IMR-90 (cell line): ENCODE data around the gene GATD1. TPM values are rescaled to one million over a fixed set of nuclear protein-coding genes. Genes with fewer than 3 reads are reported as not detected.
A peak's percentile ranks its signal among the peaks of the same experiment; 100 is the strongest.

ENCODE experiments used
- ATAC-seq: fragments of 200-7000 bp; cut with Tn5 transposase; 2 replicates; pipeline ENCODE4 v1.9.1; 2020; ENCODE audit warnings: low read depth, mild to moderate bottlenecking, moderate library complexity
- BruUV-seq: library from RNA; stranded (reverse); fragments of 400-500 nt; replicated peaks from 2 replicates; lab custom pipeline; 2021; lab: Mats Ljungman, UMichigan
- CTCF ChIA-PET: fragments of 300-600 bp; formaldehyde crosslinking; extraction: SDS; loops from one replicate; lab custom pipeline; 2021; ENCODE audit warnings: antibody characterized with exemption; lab: Yijun Ruan, JAX
- POLR2A ChIA-PET: fragments of 300-600 bp; sonication (Branson Sonifier 250); formaldehyde crosslinking; loops from one replicate; lab custom pipeline; 2022; ENCODE audit warnings: antibody characterized with exemption; ENCODE audit not compliant: unreplicated experiment; lab: Charles Lee
- DNase-seq: peaks from one replicate; pipeline ENCODE4 v3.0.0; 2013
- H2AFZ ChIP-seq: replicated peaks from 2 replicates; pipeline ENCODE3; 2013; ENCODE audit warnings: low read length, mild to moderate bottlenecking; ENCODE audit not compliant: poor library complexity
- H2AK5ac ChIP-seq: 2 replicates; pipeline ENCODE4 v1.6.1; 2013; ENCODE audit warnings: low read depth, low read length, inconsistent platforms
- H2AK9ac ChIP-seq: replicated peaks from 2 replicates; pipeline ENCODE3; 2013; ENCODE audit warnings: mild to moderate bottlenecking, low read depth, low read length, moderate library complexity; ENCODE audit not compliant: poor library complexity
- H2BK120ac ChIP-seq: 2 replicates; pipeline ENCODE4 v1.6.1; 2013; ENCODE audit warnings: low read depth, low read length, inconsistent platforms
- H2BK15ac ChIP-seq: 3 replicates; pipeline ENCODE4 v1.6.1; 2013; ENCODE audit warnings: low read depth, low read length, inconsistent platforms
- H2BK20ac ChIP-seq: 2 replicates; pipeline ENCODE4 v1.6.1; 2013; ENCODE audit warnings: low read depth, mild to moderate bottlenecking, inconsistent platforms, low read length, moderate library complexity
- H2BK5ac ChIP-seq: 2 replicates; pipeline ENCODE4 v1.6.1; 2013; ENCODE audit warnings: mild to moderate bottlenecking, low read depth, low read length, inconsistent platforms; ENCODE audit not compliant: poor library complexity, severe bottlenecking
- H3K14ac ChIP-seq: replicated peaks from 2 replicates; pipeline ENCODE4 v1.6.1; 2013; ENCODE audit warnings: low read depth, low read length, inconsistent platforms
- H3K18ac ChIP-seq: 2 replicates; pipeline ENCODE4 v1.6.1; 2013; ENCODE audit warnings: low read depth, low read length, control low read depth
- H3K23ac ChIP-seq: 2 replicates; pipeline ENCODE4 v1.6.1; 2013; ENCODE audit warnings: low read depth, low read length, inconsistent platforms
- H3K27ac ChIP-seq: 2 replicates; pipeline ENCODE4 v1.5.1; 2013; ENCODE audit warnings: mild to moderate bottlenecking, control low read depth, low read length; ENCODE audit not compliant: insufficient read depth
- H3K27me3 ChIP-seq: 2 replicates; pipeline ENCODE4 v1.6.1; 2013; ENCODE audit warnings: low read length; ENCODE audit not compliant: control insufficient read depth, insufficient read depth
- H3K36me3 ChIP-seq: 2 replicates; pipeline ENCODE4 v1.6.1; 2013; ENCODE audit warnings: low read length, mixed read lengths; ENCODE audit not compliant: control insufficient read depth, insufficient read depth
- H3K4ac ChIP-seq: 2 replicates; pipeline ENCODE4 v1.6.1; 2013; ENCODE audit warnings: low read depth, low read length, inconsistent platforms
- H3K4me1 ChIP-seq: 2 replicates; pipeline ENCODE4 v1.6.1; 2013; ENCODE audit warnings: low read length, mixed read lengths; ENCODE audit not compliant: control insufficient read depth, insufficient read depth
- H3K4me2 ChIP-seq: 2 replicates; pipeline ENCODE4 v1.6.1; 2013; ENCODE audit warnings: low read depth, mild to moderate bottlenecking, control low read depth, low read length, moderate library complexity
- H3K4me3 ChIP-seq: 2 replicates; pipeline ENCODE4 v1.5.1; 2013; ENCODE audit warnings: low read depth, mild to moderate bottlenecking, control low read depth, low read length, moderate library complexity; ENCODE audit not compliant: insufficient read depth
- H3K56ac ChIP-seq: 2 replicates; pipeline ENCODE4 v1.6.1; 2013; ENCODE audit warnings: low read length, inconsistent platforms; ENCODE audit not compliant: insufficient read depth; ENCODE audit errors: extremely low read depth
- H3K79me1 ChIP-seq, 2 experiments: 2 replicates each; pipeline ENCODE4 v1.6.1; 2013; ENCODE audit warnings: low read length in 2 of 2, inconsistent platforms in 1 of 2, low read depth in 1 of 2
- H3K9ac ChIP-seq: 2 replicates; pipeline ENCODE4 v1.6.1; 2013; ENCODE audit warnings: low read depth, low read length, control low read depth
- H3K9me1 ChIP-seq: 2 replicates; pipeline ENCODE4 v1.6.1; 2013; ENCODE audit warnings: low read length, inconsistent platforms; ENCODE audit not compliant: insufficient read depth
- H3K9me3 ChIP-seq: 2 replicates; pipeline ENCODE4 v1.6.1; 2013; ENCODE audit warnings: low read length; ENCODE audit not compliant: control insufficient read depth, insufficient read depth
- H4K20me1 ChIP-seq: 2 replicates; pipeline ENCODE4 v1.6.1; 2013; ENCODE audit warnings: low read length, inconsistent platforms; ENCODE audit not compliant: insufficient read depth
- H4K5ac ChIP-seq: 2 replicates; pipeline ENCODE4 v1.6.1; 2013; ENCODE audit warnings: mild to moderate bottlenecking, low read depth, low read length, control low read depth
- H4K8ac ChIP-seq, 2 experiments: 2 replicates each; pipeline ENCODE4 v1.6.1; 2013; ENCODE audit warnings: low read depth in 2 of 2, low read length in 2 of 2, control low read depth in 1 of 2, inconsistent platforms in 1 of 2
- H4K91ac ChIP-seq: 2 replicates; pipeline ENCODE4 v1.6.1; 2013; ENCODE audit warnings: low read depth, low read length, inconsistent platforms; ENCODE audit not compliant: insufficient read depth
- BHLHE40 ChIP-seq: fragments of 150-350 bp; IDR thresholded peaks from 2 replicates; pipeline ENCODE4 v1.6.1; 2016; ENCODE audit warnings: mild to moderate bottlenecking, low read depth, low read length
- CHD1 ChIP-seq: IDR thresholded peaks from 2 replicates; pipeline ENCODE4 v1.6.1; 2012; ENCODE audit warnings: low read depth, low read length, improper control_type of control experiment
- FOS ChIP-seq: fragments of 150-350 bp; IDR thresholded peaks from 2 replicates; pipeline ENCODE4 v1.6.1; 2016; ENCODE audit warnings: low read depth, low read length
- NFE2L2 ChIP-seq: fragments of 150-350 bp; IDR thresholded peaks from 2 replicates; pipeline ENCODE4 v1.6.1; 2016; ENCODE audit warnings: low read depth, mild to moderate bottlenecking, low read length
- USF2 ChIP-seq: fragments of 150-350 bp; IDR thresholded peaks from 2 replicates; pipeline ENCODE4 v1.6.1; 2017; ENCODE audit warnings: mild to moderate bottlenecking, antibody characterized with exemption, low read length, low read depth
- WGBS, 2 experiments: methylation state at CpG; one replicate each; pipeline versions ENCODE4 v1.1.5 to v1.1.7; 2013; ENCODE audit warnings: missing lambda C conversion rate in 2 of 2; ENCODE audit not compliant: insufficient read length in 1 of 2; ENCODE audit errors: extremely low coverage in 2 of 2; 5-methylcytosine and 5-hydroxymethylcytosine counted together
- dilution Hi-C: fragments of 300-500 bp; cut with HindIII; formaldehyde crosslinking; loops from one replicate; pipeline ENCODE4 v1.14.3; 2018; ENCODE audit warnings: low sequenced_read_pairs; ENCODE audit not compliant: unreplicated experiment
- in situ Hi-C: fragments of 300-500 bp; cut with MboI; formaldehyde crosslinking; loops from 3 replicates; pipeline ENCODE4 v1.14.3; 2019; ENCODE audit warnings: low sequenced_read_pairs, inconsistent platforms, mixed read lengths
- intact Hi-C: fragments of 100-400 bp; cut with micrococcal nuclease; formaldehyde crosslinking; loops from 2 replicates; pipeline ENCODE4 v1.10.0; 2022
- polyA plus RNA-seq, 3 experiments: library from polyadenylated mRNA; depleted of rRNA; stranded (reverse); fragments of >200 nt; gene quantifications; 2 replicates each; pipeline ENCODE4 v1.2.3, GENCODE V29; 2012; ENCODE audit warnings: low replicate concordance in 1 of 3
- total RNA-seq: library from RNA; depleted of rRNA; stranded (reverse); fragments of >200 nt; gene quantifications from 2 replicates; pipeline ENCODE4 v1.2.3, GENCODE V29; 2012
- TF ChIP-seq, protein P1 (sequence below): conservative IDR thresholded peaks from 2 replicates; pipeline ENCODE4 v1.5.1; 2012; ENCODE audit warnings: mild to moderate bottlenecking, low read depth, low read length, improper control_type of control experiment

GATD1 gene
- total and polyA plus RNA-seq, 2 of the 4 experiments (the other 2 are of a cell fraction) = 3.0 to 52.5 TPM

GRCh38 chr11:794013-794765, 16.9 kb upstream of the GATD1 start:
- no peak overlapping the region for H2AK9ac ChIP-seq
- ATAC-seq (no peak), DNase-seq (no peak)
- no peak overlapping the region for H3K18ac ChIP-seq
- no peak overlapping the region for H3K4me2 ChIP-seq
- H2BK120ac ChIP-seq = no peak overlapping the region
- in situ Hi-C loops = no loop called here
- no peaks in the 10 kb centered on the region for H3K9me3 ChIP-seq
- H4K91ac ChIP-seq = no peak overlapping the region
- peaks cover 18% of the 10 kb centered on the region for H4K20me1 ChIP-seq
- no peak overlapping the region for H4K5ac ChIP-seq
- H3K9ac ChIP-seq = no peak overlapping the region
- peak overlapping the region; percentile 40 for H2AFZ ChIP-seq
- no peak overlapping the region for H2AK5ac ChIP-seq
- no peaks in the 10 kb centered on the region for H3K27me3 ChIP-seq
- no TSS peak for BruUV-seq
- H3K23ac ChIP-seq = no peak overlapping the region
- no peak overlapping the region for H3K14ac ChIP-seq
- peaks cover 6% of the 10 kb centered on the region; the same call in 1 of the 2 replicates for H3K9me1 ChIP-seq
- H3K56ac ChIP-seq = no peak overlapping the region
- no peak overlapping the region for H3K27ac ChIP-seq
- peaks cover 0 to 29% of the 10 kb centered on the region in 2 experiments; a peak in 3 of 4 replicates for H3K79me1 ChIP-seq
- H2BK15ac ChIP-seq = no peak overlapping the region
- no peak overlapping the region for H2BK5ac ChIP-seq
- intact Hi-C loops = no loop called here
- H3K4me3 ChIP-seq = no peak overlapping the region
- TF ChIP-seq CHD1 = no peak
- no peak for TF ChIP-seq USF2
- no peak for TF ChIP-seq NFE2L2
- no peak for TF ChIP-seq FOS
- TF ChIP-seq, protein P1, sequence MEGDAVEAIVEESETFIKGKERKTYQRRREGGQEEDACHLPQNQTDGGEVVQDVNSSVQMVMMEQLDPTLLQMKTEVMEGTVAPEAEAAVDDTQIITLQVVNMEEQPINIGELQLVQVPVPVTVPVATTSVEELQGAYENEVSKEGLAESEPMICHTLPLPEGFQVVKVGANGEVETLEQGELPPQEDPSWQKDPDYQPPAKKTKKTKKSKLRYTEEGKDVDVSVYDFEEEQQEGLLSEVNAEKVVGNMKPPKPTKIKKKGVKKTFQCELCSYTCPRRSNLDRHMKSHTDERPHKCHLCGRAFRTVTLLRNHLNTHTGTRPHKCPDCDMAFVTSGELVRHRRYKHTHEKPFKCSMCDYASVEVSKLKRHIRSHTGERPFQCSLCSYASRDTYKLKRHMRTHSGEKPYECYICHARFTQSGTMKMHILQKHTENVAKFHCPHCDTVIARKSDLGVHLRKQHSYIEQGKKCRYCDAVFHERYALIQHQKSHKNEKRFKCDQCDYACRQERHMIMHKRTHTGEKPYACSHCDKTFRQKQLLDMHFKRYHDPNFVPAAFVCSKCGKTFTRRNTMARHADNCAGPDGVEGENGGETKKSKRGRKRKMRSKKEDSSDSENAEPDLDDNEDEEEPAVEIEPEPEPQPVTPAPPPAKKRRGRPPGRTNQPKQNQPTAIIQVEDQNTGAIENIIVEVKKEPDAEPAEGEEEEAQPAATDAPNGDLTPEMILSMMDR = no peak
- no peak for TF ChIP-seq BHLHE40
- no peak overlapping the region for H2BK20ac ChIP-seq
- peaks cover 24% of the 10 kb centered on the region; the same call in 1 of the 2 replicates for H3K36me3 ChIP-seq
- dilution Hi-C loops = no loop called here
- ChIA-PET POLR2A (no interaction called here), CTCF (interaction anchor here (0.7 kb wide), 1 partner anchor 9 kb away, joined by 3 read pairs; no protein-coding TSS in a partner anchor)
- H4K8ac ChIP-seq = no peak overlapping the region
- H3K4me1 ChIP-seq = peaks cover 16% of the 10 kb centered on the region
- H3K4ac ChIP-seq = no peak overlapping the region
- 90% methylated on average over 8 of the region's 31 CpGs; no CpG with 5 or more reads in 1 of the 2 experiments for WGBS, 2 experiments
